Measurements from ENCODE around the gene BAD.
A peak's percentile ranks its signal among the peaks of the same experiment; 100 is the strongest.

The BAD gene

GRCh38 chr11:64297699-64298358 is 13.4 kb upstream of the BAD start:
- no peak overlapping the region for H2AFZ ChIP-seq (ENCODE audit: low read length)
- TF ChIP-seq EZH2 (optimal IDR thresholded peaks at IDR 0.05; ENCODE audit: low read depth, low read length): no peak
- TF ChIP-seq EZH2phosphoT487 (IDR thresholded peaks at IDR 0.05; ENCODE audit: low read length): no peak; the same call in 1 of the 2 replicates
- TF ChIP-seq CTCF (IDR thresholded peaks at IDR 0.05; ENCODE audit: low read length): no peak
- no peaks in the 10 kb centered on the region for H4K20me1 ChIP-seq (ENCODE audit: insufficient read depth, low read length)
- H3K9me3 ChIP-seq (replicated peaks; ENCODE audit: insufficient read depth, low read length): no peaks in the 10 kb centered on the region
- H3F3A ChIP-seq (ENCODE audit: insufficient read depth, low read length): no peaks in the 10 kb centered on the region
- peak; percentile 1 for DNase-seq
- H3K4me1 ChIP-seq (ENCODE audit: low read length): peaks cover 6% of the 10 kb centered on the region
- H3K36me3 ChIP-seq (replicated peaks; ENCODE audit: insufficient read depth, low read length): no peaks in the 10 kb centered on the region
- peaks cover 81% of the 10 kb centered on the region for H3K27me3 ChIP-seq (replicated peaks; ENCODE audit: insufficient read depth, low read length)
- no peak overlapping the region for H3K4me3 ChIP-seq (ENCODE audit: low read length)
- no peak overlapping the region for H3K27ac ChIP-seq (ENCODE audit: low read length)
- H3K4me2 ChIP-seq (ENCODE audit: low read depth, low read length): no peak overlapping the region
- no peaks in the 10 kb centered on the region for H3K9me2 ChIP-seq (replicated peaks; ENCODE audit: insufficient read depth, low read length)
- no peaks in the 10 kb centered on the region for H3K79me2 ChIP-seq (ENCODE audit: low read length)
- H3K9ac ChIP-seq (ENCODE audit: low read length): no peak overlapping the region

- H2AFZ ChIP-seq (ENCODE audit: low read length): no peak overlapping the region
- no peaks in the 10 kb centered on the region for H3F3A ChIP-seq (ENCODE audit: insufficient read depth, low read length)
- no peak overlapping the region for H3K9ac ChIP-seq (ENCODE audit: low read length)
- TF ChIP-seq EZH2 (optimal IDR thresholded peaks at IDR 0.05; ENCODE audit: low read depth, low read length) (no peak), EZH2phosphoT487 (IDR thresholded peaks at IDR 0.05; ENCODE audit: low read length) (no peak)
- H3K27ac ChIP-seq (ENCODE audit: low read length): no peak overlapping the region
- H3K4me3 ChIP-seq (ENCODE audit: low read length): no peak overlapping the region
- DNase-seq: no peak
- no peak overlapping the region for H3K4me2 ChIP-seq (ENCODE audit: low read depth, low read length)
- H3K36me3 ChIP-seq (replicated peaks; ENCODE audit: insufficient read depth, low read length): no peaks in the 10 kb centered on the region
- H3K4me1 ChIP-seq (ENCODE audit: low read length): peaks cover 6% of the 10 kb centered on the region
- H3K27me3 ChIP-seq (replicated peaks; ENCODE audit: insufficient read depth, low read length): peaks cover 89% of the 10 kb centered on the region
- no peaks in the 10 kb centered on the region for H3K9me2 ChIP-seq (replicated peaks; ENCODE audit: insufficient read depth, low read length)
- H3K79me2 ChIP-seq (ENCODE audit: low read length): no peaks in the 10 kb centered on the region
- H3K9me3 ChIP-seq (replicated peaks; ENCODE audit: insufficient read depth, low read length): no peaks in the 10 kb centered on the region
- H4K20me1 ChIP-seq (ENCODE audit: insufficient read depth, low read length): no peaks in the 10 kb centered on the region
Observed at GRCh38 chr11:64296830-64297698, 12.6 kb upstream of the BAD start.

GRCh38 chr11:64296236-64296635 is 11.8 kb upstream of the BAD start:
- no peaks in the 10 kb centered on the region for H3K79me2 ChIP-seq (ENCODE audit: low read length)
- no peaks in the 10 kb centered on the region for H4K20me1 ChIP-seq (ENCODE audit: insufficient read depth, low read length)
- H3K27me3 ChIP-seq (replicated peaks; ENCODE audit: insufficient read depth, low read length): peaks cover 88% of the 10 kb centered on the region

More at GRCh38 chr11:64296236-64296635, 11.8 kb upstream of the BAD start:
- Histone ChIP-seq H3K9me2 (replicated peaks; ENCODE audit: insufficient read depth, low read length) (no peaks in the 10 kb centered on the region), H3K27ac (ENCODE audit: low read length) (no peak overlapping the region), H2AFZ (ENCODE audit: low read length) (no peak overlapping the region), H3K4me1 (ENCODE audit: low read length) (peaks cover 6% of the 10 kb centered on the region), H3K4me2 (ENCODE audit: low read depth, low read length) (no peak overlapping the region), H3F3A (ENCODE audit: insufficient read depth, low read length) (no peaks in the 10 kb centered on the region), H3K9me3 (replicated peaks; ENCODE audit: insufficient read depth, low read length) (no peaks in the 10 kb centered on the region), H3K4me3 (ENCODE audit: low read length) (no peak overlapping the region), H3K36me3 (replicated peaks; ENCODE audit: insufficient read depth, low read length) (no peaks in the 10 kb centered on the region), H3K9ac (ENCODE audit: low read length) (no peak overlapping the region)
- TF ChIP-seq EZH2phosphoT487 (IDR thresholded peaks at IDR 0.05; ENCODE audit: low read length): no peak
- TF ChIP-seq CTCF (IDR thresholded peaks at IDR 0.05; ENCODE audit: low read length): no peak
- TF ChIP-seq EZH2 (optimal IDR thresholded peaks at IDR 0.05; ENCODE audit: low read depth, low read length): no peak
- peak; percentile 4 for DNase-seq

Data from MM.1S (cell line).